HepG2 (cell line): Measurements from ENCODE around the gene MAPKAPK3. TPM values are rescaled to one million over a fixed set of nuclear protein-coding genes. Genes with fewer than 3 reads are reported as not detected.
A peak's percentile ranks its signal among the peaks of the same experiment; 100 is the strongest.

Experiments used
- ASH2L ChIP-seq: fragments of 300-600, 200-600 bp; sonication (generic); IDR thresholded peaks from 2 replicates; pipeline ENCODE4 v1.7.0; 2017; ENCODE audit warnings: low read depth, mild to moderate bottlenecking, moderate library complexity, mixed read lengths, low read length; ENCODE audit not compliant: insufficient read length
- HNRNPK ChIP-seq: fragments of 200-400 bp; formaldehyde crosslinking; IDR thresholded peaks from 2 replicates; pipeline ENCODE4 v1.6.1; 2018; ENCODE audit warnings: low read length, low read depth, moderate library complexity, mild to moderate bottlenecking; ENCODE audit not compliant: poor library complexity, severe bottlenecking
- MED8 ChIP-seq: sonication (generic); formaldehyde crosslinking; IDR thresholded peaks from 2 replicates; pipeline ENCODE4 v1.8.1; 2023; ENCODE audit warnings: mild to moderate bottlenecking, missing genetic modification reagents; ENCODE audit not compliant: insufficient replicate concordance
- POGZ ChIP-seq: sonication (generic); formaldehyde crosslinking; IDR thresholded peaks from 2 replicates; pipeline ENCODE4 v1.4.0; 2020; ENCODE audit warnings: mild to moderate bottlenecking, missing genetic modification reagents
- SALL1 ChIP-seq: sonication (generic); formaldehyde crosslinking; IDR thresholded peaks from 2 replicates; pipeline ENCODE4 v1.8.0; 2022; ENCODE audit warnings: mild to moderate bottlenecking, missing genetic modification reagents
- SRSF4 ChIP-seq: fragments of 200-400 bp; formaldehyde crosslinking; IDR thresholded peaks from one replicate; pipeline ENCODE4 v1.6.1; 2018; ENCODE audit warnings: mild to moderate bottlenecking, low read depth, low read length, moderate library complexity; ENCODE audit not compliant: poor library complexity, severe bottlenecking
- ZBTB2 ChIP-seq: sonication (generic); formaldehyde crosslinking; IDR thresholded peaks from 2 replicates; pipeline ENCODE4 v1.8.0; 2022; ENCODE audit warnings: low read depth, missing genetic modification reagents
- ZBTB20 ChIP-seq: sonication (generic); formaldehyde crosslinking; IDR thresholded peaks from 2 replicates; pipeline ENCODE4 v1.8.1; 2023; ENCODE audit warnings: missing genetic modification reagents, low read depth, mild to moderate bottlenecking, borderline replicate concordance
- ZNF30 ChIP-seq: sonication (generic); formaldehyde crosslinking; IDR thresholded peaks from 2 replicates; pipeline ENCODE4 v1.5.0; 2020; ENCODE audit warnings: mild to moderate bottlenecking, missing genetic modification reagents
- ZNF34 ChIP-seq: sonication (generic); formaldehyde crosslinking; IDR thresholded peaks from 2 replicates; pipeline ENCODE4 v1.4.0; 2020; ENCODE audit warnings: mild to moderate bottlenecking, missing genetic modification reagents, borderline replicate concordance
- ZNF510 ChIP-seq: sonication (generic); formaldehyde crosslinking; IDR thresholded peaks from 2 replicates; pipeline ENCODE4 v1.4.0; 2020; ENCODE audit warnings: low read depth, mild to moderate bottlenecking, missing genetic modification reagents
- ZNF569 ChIP-seq: sonication (generic); formaldehyde crosslinking; IDR thresholded peaks from 2 replicates; pipeline ENCODE4 v1.5.0; 2020; ENCODE audit warnings: mild to moderate bottlenecking, missing genetic modification reagents, moderate library complexity, borderline replicate concordance
- ZNF687 ChIP-seq: sonication (generic); formaldehyde crosslinking; IDR thresholded peaks from 2 replicates; pipeline ENCODE4 v1.5.1; 2020; ENCODE audit warnings: mild to moderate bottlenecking, missing genetic modification reagents, moderate library complexity
- ZNF724P ChIP-seq: sonication (generic); formaldehyde crosslinking; IDR thresholded peaks from 2 replicates; pipeline ENCODE4 v1.8.0; 2022; ENCODE audit warnings: missing genetic modification reagents, borderline replicate concordance
- polyA plus RNA-seq, 8 experiments: library from polyadenylated mRNA; depleted of rRNA in 3 of 8; stranded (reverse) in 7 of 8; unstranded in 1 of 8; fragments of >200 nt; fragmentation: Illumina TruSeq in 4 of 8; extraction: Trizol in 4 of 8; gene quantifications; 2 replicates each; pipeline versions ENCODE4 v1.2.1 to v1.2.3, GENCODE V29; 2011 to 2016; ENCODE audit warnings: low read depth in 4 of 8, missing spikeins in 1 of 8, mixed read lengths in 1 of 8; ENCODE audit not compliant: insufficient read depth in 1 of 8
- total RNA-seq, 5 experiments: library from RNA; depleted of rRNA; stranded (reverse); fragments of >200 nt; fragmentation: Illumina TruSeq; extraction: Trizol; gene quantifications; 2 replicates each; pipeline ENCODE4 v1.2.3, GENCODE V29; 2016; ENCODE audit warnings: low read depth in 1 of 5
- TF ChIP-seq, protein P1 (sequence below): sonication (generic); formaldehyde crosslinking; conservative IDR thresholded peaks from 2 replicates; pipeline ENCODE4 v1.4.0; 2020; ENCODE audit warnings: missing genetic modification reagents
- TF ChIP-seq, protein P2 (sequence below): fragments of 450-650 bp; IDR thresholded peaks from 2 replicates; pipeline ENCODE4 v1.6.1; 2017; ENCODE audit warnings: mild to moderate bottlenecking
- TF ChIP-seq, protein P3 (sequence below): sonication (generic); formaldehyde crosslinking; IDR thresholded peaks from 2 replicates; pipeline ENCODE4 v1.4.0; 2020; ENCODE audit warnings: missing genetic modification reagents

The MAPKAPK3 gene
- total and polyA plus RNA-seq, 2 of the 13 experiments (the other 11 are each of a cell fraction or from before 2014, with no cell fraction given): 39.9 to 41.2 TPM

DNA sequence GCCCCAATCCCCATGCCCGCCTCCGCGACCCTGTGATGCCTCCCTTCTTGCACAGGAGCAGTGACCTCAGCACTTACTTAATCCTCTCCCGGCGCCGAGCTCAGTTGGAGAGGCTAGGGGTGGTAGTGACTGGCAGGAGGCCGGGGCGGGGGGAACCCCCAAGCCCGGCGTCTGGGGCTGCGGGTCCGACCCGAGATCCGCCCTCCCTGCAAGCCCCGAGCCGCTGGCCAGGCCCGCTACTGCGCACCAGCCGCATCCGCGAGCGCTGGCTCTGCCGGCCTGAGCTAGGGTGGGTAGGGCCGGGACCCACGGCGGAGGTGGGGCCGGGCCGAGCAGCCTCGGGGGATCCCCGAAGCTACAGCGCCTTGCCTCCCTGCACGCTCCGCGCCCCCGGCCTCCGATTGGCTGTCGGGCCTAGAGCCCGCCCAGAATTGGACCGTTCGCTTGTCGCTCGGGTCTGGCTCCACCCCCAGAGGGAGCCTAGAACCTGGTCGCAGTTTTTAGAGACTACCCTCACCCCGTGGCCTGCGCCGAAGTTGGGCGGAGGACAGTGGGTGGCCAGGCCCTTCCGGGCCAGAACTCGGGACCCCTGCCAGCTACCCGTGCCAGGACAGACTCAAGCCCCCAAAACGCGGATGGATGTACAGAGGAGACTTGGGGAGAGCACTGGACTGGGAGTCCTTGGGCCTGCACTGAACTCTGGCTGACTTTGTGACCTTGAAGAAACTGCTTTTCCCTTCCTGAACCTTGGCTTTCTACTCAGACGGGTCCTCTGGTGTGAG is 49.4 kb upstream of the MAPKAPK3 start, which contains the start of gene C3orf18 (continued):
- TF ChIP-seq, protein P1, sequence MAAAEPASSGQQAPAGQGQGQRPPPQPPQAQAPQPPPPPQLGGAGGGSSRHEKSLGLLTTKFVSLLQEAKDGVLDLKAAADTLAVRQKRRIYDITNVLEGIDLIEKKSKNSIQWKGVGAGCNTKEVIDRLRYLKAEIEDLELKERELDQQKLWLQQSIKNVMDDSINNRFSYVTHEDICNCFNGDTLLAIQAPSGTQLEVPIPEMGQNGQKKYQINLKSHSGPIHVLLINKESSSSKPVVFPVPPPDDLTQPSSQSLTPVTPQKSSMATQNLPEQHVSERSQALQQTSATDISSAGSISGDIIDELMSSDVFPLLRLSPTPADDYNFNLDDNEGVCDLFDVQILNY (CRISPR knock-in tag): no peak
- TF ChIP-seq ZNF34: no peak
- TF ChIP-seq ZBTB20: no peak
- peak; percentile 78 for TF ChIP-seq ZNF687 (CRISPR knock-in tag)
- TF ChIP-seq, protein P2, sequence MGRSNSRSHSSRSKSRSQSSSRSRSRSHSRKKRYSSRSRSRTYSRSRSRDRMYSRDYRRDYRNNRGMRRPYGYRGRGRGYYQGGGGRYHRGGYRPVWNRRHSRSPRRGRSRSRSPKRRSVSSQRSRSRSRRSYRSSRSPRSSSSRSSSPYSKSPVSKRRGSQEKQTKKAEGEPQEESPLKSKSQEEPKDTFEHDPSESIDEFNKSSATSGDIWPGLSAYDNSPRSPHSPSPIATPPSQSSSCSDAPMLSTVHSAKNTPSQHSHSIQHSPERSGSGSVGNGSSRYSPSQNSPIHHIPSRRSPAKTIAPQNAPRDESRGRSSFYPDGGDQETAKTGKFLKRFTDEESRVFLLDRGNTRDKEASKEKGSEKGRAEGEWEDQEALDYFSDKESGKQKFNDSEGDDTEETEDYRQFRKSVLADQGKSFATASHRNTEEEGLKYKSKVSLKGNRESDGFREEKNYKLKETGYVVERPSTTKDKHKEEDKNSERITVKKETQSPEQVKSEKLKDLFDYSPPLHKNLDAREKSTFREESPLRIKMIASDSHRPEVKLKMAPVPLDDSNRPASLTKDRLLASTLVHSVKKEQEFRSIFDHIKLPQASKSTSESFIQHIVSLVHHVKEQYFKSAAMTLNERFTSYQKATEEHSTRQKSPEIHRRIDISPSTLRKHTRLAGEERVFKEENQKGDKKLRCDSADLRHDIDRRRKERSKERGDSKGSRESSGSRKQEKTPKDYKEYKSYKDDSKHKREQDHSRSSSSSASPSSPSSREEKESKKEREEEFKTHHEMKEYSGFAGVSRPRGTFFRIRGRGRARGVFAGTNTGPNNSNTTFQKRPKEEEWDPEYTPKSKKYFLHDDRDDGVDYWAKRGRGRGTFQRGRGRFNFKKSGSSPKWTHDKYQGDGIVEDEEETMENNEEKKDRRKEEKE: no peak
- TF ChIP-seq ASH2L: no peak
- TF ChIP-seq HNRNPK: peak; percentile 16
- TF ChIP-seq ZNF510 (CRISPR knock-in tag): no peak
- no peak for TF ChIP-seq POGZ (CRISPR knock-in tag)
- TF ChIP-seq ZBTB2 (CRISPR knock-in tag): no peak
- no peak for TF ChIP-seq SALL1
- no peak for TF ChIP-seq ZNF569 (CRISPR knock-in tag)
- no peak for TF ChIP-seq ZNF30 (CRISPR knock-in tag)
- TF ChIP-seq ZNF724P (CRISPR knock-in tag): no peak
- TF ChIP-seq, protein P3, sequence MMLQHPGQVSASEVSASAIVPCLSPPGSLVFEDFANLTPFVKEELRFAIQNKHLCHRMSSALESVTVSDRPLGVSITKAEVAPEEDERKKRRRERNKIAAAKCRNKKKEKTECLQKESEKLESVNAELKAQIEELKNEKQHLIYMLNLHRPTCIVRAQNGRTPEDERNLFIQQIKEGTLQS (CRISPR knock-in tag): no peak
- no peak for TF ChIP-seq SRSF4
- peak; percentile 19 for TF ChIP-seq MED8 (CRISPR knock-in tag)
